Motor neuron (in vitro differentiated cells): ENCODE measurements around the gene GLI3. TPM values are rescaled to one million over a fixed set of nuclear protein-coding genes. Genes with fewer than 3 reads are reported as not detected.

Experiments
- ATAC-seq, 8 experiments: fragments of 200-7000 bp; cut with Tn5 transposase; replicated peaks in 6 of 8; 2 replicates each; pipeline ENCODE4 v1.8.0; 2021; ENCODE audit warnings: mild to moderate bottlenecking in 8 of 8, moderate library complexity in 8 of 8
- H3K27ac ChIP-seq, 2 donors: fragments of 250-450 bp; sonication (Bioruptor Pico); 2 replicates each; pipeline ENCODE4 v1.9.0; 2021; ENCODE audit warnings: antibody characterized with exemption in 2 of 2, mild to moderate bottlenecking in 2 of 2, moderate library complexity in 1 of 2
- H3K4me1 ChIP-seq, 2 donors: fragments of 250-450 bp; sonication (Bioruptor Pico); replicated peaks in 1 of 2; 2 replicates each; pipeline ENCODE4 v1.6.1; 2021; ENCODE audit warnings: antibody characterized with exemption in 2 of 2, mild to moderate bottlenecking in 2 of 2, moderate library complexity in 1 of 2
- H3K4me3 ChIP-seq, 5 donors: fragments of 250-450 bp; sonication (Bioruptor Pico); 2 replicates each; pipeline ENCODE4 v1.9.0; 2021; ENCODE audit warnings: antibody characterized with exemption in 5 of 5, mild to moderate bottlenecking in 5 of 5, moderate library complexity in 4 of 5
- WGBS, 10 experiments: fragments of 450-650 bp; shearing (Covaris generic); methylation state at CpG; one replicate each; pipeline ENCODE4 v1.0.0; 2022; 5-methylcytosine and 5-hydroxymethylcytosine counted together
- in situ Hi-C, 9 experiments: fragments of 400-800 bp; cut with MboI; loops; one replicate each; pipeline ENCODE4 v1.15.0; 2021; ENCODE audit warnings: low sequenced_read_pairs in 9 of 9, low pct_unique_long_range_greater_than_20kb in 2 of 9; ENCODE audit not compliant: unreplicated experiment in 9 of 9
- total RNA-seq, 8 experiments: library from RNA; unstranded; fragments of 300-600 nt; gene quantifications; 2 replicates each; pipeline versions ENCODE4 v1.2.3 to v1.2.4, GENCODE V29; 2022

Gene GLI3
- total RNA-seq, 8 experiments from 2014 or later: 0.38 to 14.2 (median 4.7) TPM

GRCh38 chr7:41964849-41965745 is 271.9 kb downstream of the GLI3 start:
- no peak for ATAC-seq
- Histone ChIP-seq H3K27ac (no peak overlapping the region), H3K4me1 (no peaks in the 10 kb centered on the region), H3K4me3 (no peak overlapping the region)
- WGBS, 10 experiments: 87 to 100% (median 96%) methylated on average over 1 to 11 of the region's 47 CpGs; no CpG with 5 or more reads in 4 of the 10 experiments
- in situ Hi-C loops: loop anchor here in 3 of 9 experiments (25.0 kb wide), 1 partner anchor 872 kb away; no protein-coding TSS in a partner anchor

- 83 to 100% (median 98%) methylated on average over 1 to 13 of the region's 16 CpGs; no CpG with 5 or more reads in 2 of the 10 experiments for WGBS, 10 experiments
- no peaks in the 10 kb centered on the region for H3K4me1 ChIP-seq
- in situ Hi-C loops: loop anchor here in 3 of 9 experiments (25.0 kb wide), 1 partner anchor 873 kb away; no protein-coding TSS in a partner anchor
- ATAC-seq: no peak
- no peak overlapping the region for H3K4me3 ChIP-seq
- no peak overlapping the region for H3K27ac ChIP-seq
Measured at GRCh38 chr7:41964183-41964753, 272.7 kb downstream of the GLI3 start.

GRCh38 chr7:41956705-41957104 is 280.3 kb downstream of the GLI3 start:
- ATAC-seq: no peak
- Histone ChIP-seq H3K4me3 (no peak overlapping the region), H3K27ac (no peak overlapping the region), H3K4me1 (no peaks in the 10 kb centered on the region)
- WGBS, 10 experiments: 44 to 100% (median 90%) methylated on average over 1 to 7 of the region's 10 CpGs; no CpG with 5 or more reads in 1 of the 10 experiments
- in situ Hi-C loops: loop anchor here in 3 of 9 experiments (25.0 kb wide), 1 partner anchor 881 kb away; no protein-coding TSS in a partner anchor

- ATAC-seq: peak; percentile 32 to 99 (median 76)
- WGBS, 10 experiments: 6 to 100% (median 90%) methylated on average over 2 to 6 of the region's 16 CpGs; no CpG with 5 or more reads in 1 of the 10 experiments
- Histone ChIP-seq H3K4me3 (no peak overlapping the region), H3K27ac (no peak overlapping the region), H3K4me1 (no peaks in the 10 kb centered on the region)
- in situ Hi-C loops: loop anchor here in 3 of 9 experiments (25.0 kb wide), 1 partner anchor 881 kb away; no protein-coding TSS in a partner anchor
Measured at GRCh38 chr7:41955893-41956675, 280.9 kb downstream of the GLI3 start.

GRCh38 chr7:41955451-41955850 is 281.6 kb downstream of the GLI3 start:
- no peaks in the 10 kb centered on the region for H3K4me1 ChIP-seq
- peak in 4 of 8 experiments; percentile 7 to 21 (median 12) for ATAC-seq
- in situ Hi-C loops: loop anchor here in 3 of 9 experiments (25.0 kb wide), 1 partner anchor 882 kb away; no protein-coding TSS in a partner anchor

GRCh38 chr7:41954976-41955375 is 282.0 kb downstream of the GLI3 start:
- Histone ChIP-seq H3K4me1 (no peaks in the 10 kb centered on the region), H3K27ac (no peak overlapping the region), H3K4me3 (no peak overlapping the region)
- ATAC-seq: no peak
- in situ Hi-C loops: loop anchor here in 3 of 9 experiments (25.0 kb wide), 1 partner anchor 882 kb away; no protein-coding TSS in a partner anchor
- WGBS, 10 experiments: 33 to 94% (median 78%) methylated on average over 1 to 2 of the region's 2 CpGs; no CpG with 5 or more reads in 2 of the 10 experiments

More at GRCh38 chr7:41955451-41955850, 281.6 kb downstream of the GLI3 start:
- Histone ChIP-seq H3K4me3 (no peak overlapping the region), H3K27ac (no peak overlapping the region)
- WGBS, 10 experiments: 34 to 100% (median 72%) methylated on average over 1 to 2 of the region's 3 CpGs; no CpG with 5 or more reads in 2 of the 10 experiments

- Histone ChIP-seq H3K27ac (no peak overlapping the region), H3K4me1 (no peaks in the 10 kb centered on the region), H3K4me3 (no peak overlapping the region)
- in situ Hi-C loops: loop anchor here in 6 of 9 experiments (25.0 kb wide), 3 partner anchors 739 to 1889 kb away; no protein-coding TSS in a partner anchor
- ATAC-seq: peak in 3 of 8 experiments; percentile 44 to 70 (median 65)
Measured at GRCh38 chr7:41948503-41948902, 288.5 kb downstream of the GLI3 start.

GRCh38 chr7:41943094-41943577 is 293.9 kb downstream of the GLI3 start:
- WGBS, 10 experiments: 0 to 17% (median 0%) methylated on average over 3 to 12 of the region's 16 CpGs; no CpG with 5 or more reads in 3 of the 10 experiments
- in situ Hi-C loops: loop anchor here in 6 of 9 experiments (25.0 kb wide), 3 partner anchors 744 to 1894 kb away; no protein-coding TSS in a partner anchor
- Histone ChIP-seq H3K27ac (no peak overlapping the region), H3K4me1 (no peaks in the 10 kb centered on the region), H3K4me3 (peak overlapping the region in 1 of 5 donors; percentile 12)
- ATAC-seq: peak; percentile 80 to 93 (median 90)

- H3K4me1 ChIP-seq: no peaks in the 10 kb centered on the region
- H3K4me3 ChIP-seq: peak overlapping the region in 1 of 5 donors; percentile 12
- WGBS, 10 experiments: 40 to 94% (median 76%) methylated on average over 1 to 17 of the region's 23 CpGs; no CpG with 5 or more reads in 1 of the 10 experiments
- ATAC-seq: peak in 7 of 8 experiments; percentile 11 to 53 (median 44)
- no peak overlapping the region for H3K27ac ChIP-seq
- in situ Hi-C loops: loop anchor here in 6 of 9 experiments (25.0 kb wide), 3 partner anchors 745 to 1895 kb away; no protein-coding TSS in a partner anchor
Measured at GRCh38 chr7:41942468-41943093, 294.4 kb downstream of the GLI3 start.

GRCh38 chr7:41940760-41941343 is 296.2 kb downstream of the GLI3 start:
- Histone ChIP-seq H3K27ac (no peak overlapping the region), H3K4me3 (no peak overlapping the region), H3K4me1 (no peaks in the 10 kb centered on the region)
- WGBS, 10 experiments: 0 to 100% (median 9%) methylated on average over 1 to 6 of the region's 6 CpGs; no CpG with 5 or more reads in 4 of the 10 experiments
- ATAC-seq: peak; percentile 79 to 89 (median 82)
- in situ Hi-C loops: loop anchor here in 6 of 9 experiments (25.0 kb wide), 3 partner anchors 746 to 1896 kb away; no protein-coding TSS in a partner anchor

- no peak overlapping the region for H3K27ac ChIP-seq
- no peak overlapping the region for H3K4me3 ChIP-seq
- no peaks in the 10 kb centered on the region for H3K4me1 ChIP-seq
- in situ Hi-C loops: loop anchor here in 6 of 9 experiments (25.0 kb wide), 3 partner anchors 749 to 1899 kb away; no protein-coding TSS in a partner anchor
- WGBS, 10 experiments: 70 to 100% (median 100%) methylated on average over 1 to 2 of the region's 2 CpGs; no CpG with 5 or more reads in 3 of the 10 experiments
- no peak for ATAC-seq
Measured at GRCh38 chr7:41938371-41938770, 298.6 kb downstream of the GLI3 start.
